ENCODE results near the gene CHKA.

CHKA gene

GRCh38 chr11:68047437-68048290 lies 73.5 kb downstream of the CHKA start:
- TF ChIP-seq YY1 (IDR thresholded peaks at IDR 0.05; ENCODE audit: low read depth) (no peak), TAF1 (IDR thresholded peaks at IDR 0.05; ENCODE audit: low read depth) (no peak), EGR1 (IDR thresholded peaks at IDR 0.05) (no peak), REST (IDR thresholded peaks at IDR 0.05; ENCODE audit: low read depth) (no peak), CEBPB (IDR thresholded peaks at IDR 0.05) (no peak), TEAD4 (IDR thresholded peaks at IDR 0.05) (no peak), ZBTB7A (IDR thresholded peaks at IDR 0.05; ENCODE audit: low read depth) (no peak), TCF12 (IDR thresholded peaks at IDR 0.05; ENCODE audit: low read depth) (no peak), USF1 (IDR thresholded peaks at IDR 0.05) (no peak), EP300 (IDR thresholded peaks at IDR 0.05; ENCODE audit: borderline replicate concordance) (no peak), NFIC (IDR thresholded peaks at IDR 0.05) (no peak), CREB1 (IDR thresholded peaks at IDR 0.05; ENCODE audit: low read depth) (no peak), RAD21 (IDR thresholded peaks at IDR 0.05; ENCODE audit: low read depth) (no peak), FOXM1 (IDR thresholded peaks at IDR 0.05; ENCODE audit: borderline replicate concordance, low read depth) (no peak)
- TF ChIP-seq, protein P1, sequence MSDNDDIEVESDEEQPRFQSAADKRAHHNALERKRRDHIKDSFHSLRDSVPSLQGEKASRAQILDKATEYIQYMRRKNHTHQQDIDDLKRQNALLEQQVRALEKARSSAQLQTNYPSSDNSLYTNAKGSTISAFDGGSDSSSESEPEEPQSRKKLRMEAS (IDR thresholded peaks at IDR 0.05) = no peak

DNA sequence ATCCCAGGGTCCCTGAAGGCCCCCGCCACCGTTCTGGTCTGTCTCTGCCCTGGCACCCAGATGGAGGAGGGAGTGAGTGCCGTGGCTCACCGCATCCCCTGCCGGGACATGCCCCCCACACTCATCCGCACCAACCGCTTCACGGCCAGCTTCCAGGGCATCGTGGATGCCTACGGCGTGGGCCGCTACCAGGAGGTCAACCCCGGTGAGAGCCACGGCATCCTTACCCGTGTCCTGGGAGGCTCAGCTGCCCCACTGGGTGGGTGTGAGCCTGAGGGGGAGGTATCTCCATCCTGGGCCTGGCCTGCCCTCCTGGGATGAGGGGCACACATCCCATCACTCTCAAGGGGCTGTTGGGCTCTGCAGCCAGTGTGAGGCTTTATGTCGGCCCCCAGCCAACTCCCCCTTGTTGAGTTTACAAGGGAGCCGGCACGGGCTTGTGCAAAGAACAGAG lies 76.3 kb downstream of the CHKA start:
- TF ChIP-seq TCF12 (IDR thresholded peaks at IDR 0.05; ENCODE audit: low read depth) (no peak), EGR1 (IDR thresholded peaks at IDR 0.05) (no peak), CEBPB (IDR thresholded peaks at IDR 0.05) (no peak), NFIC (IDR thresholded peaks at IDR 0.05) (no peak), EP300 (IDR thresholded peaks at IDR 0.05; ENCODE audit: borderline replicate concordance) (no peak), TEAD4 (IDR thresholded peaks at IDR 0.05) (no peak), USF1 (IDR thresholded peaks at IDR 0.05) (no peak), YY1 (IDR thresholded peaks at IDR 0.05; ENCODE audit: low read depth) (no peak), ZBTB7A (IDR thresholded peaks at IDR 0.05; ENCODE audit: low read depth) (no peak), TAF1 (IDR thresholded peaks at IDR 0.05; ENCODE audit: low read depth) (no peak), RAD21 (IDR thresholded peaks at IDR 0.05; ENCODE audit: low read depth) (no peak), REST (IDR thresholded peaks at IDR 0.05; ENCODE audit: low read depth) (no peak), CREB1 (IDR thresholded peaks at IDR 0.05; ENCODE audit: low read depth) (no peak)
- TF ChIP-seq, protein P1 (IDR thresholded peaks at IDR 0.05) = no peak

- TF ChIP-seq ZBTB7A (IDR thresholded peaks at IDR 0.05; ENCODE audit: low read depth) (no peak), RAD21 (IDR thresholded peaks at IDR 0.05; ENCODE audit: low read depth) (no peak; the same call in 1 of the 2 replicates), USF1 (IDR thresholded peaks at IDR 0.05) (no peak), CEBPB (IDR thresholded peaks at IDR 0.05) (no peak), TCF12 (IDR thresholded peaks at IDR 0.05; ENCODE audit: low read depth) (no peak), CREB1 (IDR thresholded peaks at IDR 0.05; ENCODE audit: low read depth) (no peak)
Observed at GRCh38 chr11:68044145-68044813, 76.9 kb downstream of the CHKA start.

GRCh38 chr11:68043349-68044144 lies 77.6 kb downstream of the CHKA start:
- TF ChIP-seq, protein P1 (IDR thresholded peaks at IDR 0.05) = no peak
- no peak for TF ChIP-seq TEAD4 (IDR thresholded peaks at IDR 0.05)
- TF ChIP-seq NFIC (IDR thresholded peaks at IDR 0.05) = no peak
- TF ChIP-seq TCF12 (IDR thresholded peaks at IDR 0.05; ENCODE audit: low read depth) = no peak
- TF ChIP-seq EGR1 (IDR thresholded peaks at IDR 0.05) = no peak
- no peak for TF ChIP-seq YY1 (IDR thresholded peaks at IDR 0.05; ENCODE audit: low read depth)
- TF ChIP-seq FOXM1 (IDR thresholded peaks at IDR 0.05; ENCODE audit: borderline replicate concordance, low read depth) = no peak
- no peak for TF ChIP-seq USF1 (IDR thresholded peaks at IDR 0.05)
- TF ChIP-seq ZBTB7A (IDR thresholded peaks at IDR 0.05; ENCODE audit: low read depth) = no peak
- no peak for TF ChIP-seq CREB1 (IDR thresholded peaks at IDR 0.05; ENCODE audit: low read depth)
- TF ChIP-seq EP300 (IDR thresholded peaks at IDR 0.05; ENCODE audit: borderline replicate concordance) = no peak
- TF ChIP-seq CEBPB (IDR thresholded peaks at IDR 0.05) = no peak
- no peak for TF ChIP-seq RAD21 (IDR thresholded peaks at IDR 0.05; ENCODE audit: low read depth)
- no peak for TF ChIP-seq REST (IDR thresholded peaks at IDR 0.05; ENCODE audit: low read depth)
- TF ChIP-seq TAF1 (IDR thresholded peaks at IDR 0.05; ENCODE audit: low read depth) = no peak
